ENCODE results near the gene IGF2BP1.

The IGF2BP1 gene

DNA sequence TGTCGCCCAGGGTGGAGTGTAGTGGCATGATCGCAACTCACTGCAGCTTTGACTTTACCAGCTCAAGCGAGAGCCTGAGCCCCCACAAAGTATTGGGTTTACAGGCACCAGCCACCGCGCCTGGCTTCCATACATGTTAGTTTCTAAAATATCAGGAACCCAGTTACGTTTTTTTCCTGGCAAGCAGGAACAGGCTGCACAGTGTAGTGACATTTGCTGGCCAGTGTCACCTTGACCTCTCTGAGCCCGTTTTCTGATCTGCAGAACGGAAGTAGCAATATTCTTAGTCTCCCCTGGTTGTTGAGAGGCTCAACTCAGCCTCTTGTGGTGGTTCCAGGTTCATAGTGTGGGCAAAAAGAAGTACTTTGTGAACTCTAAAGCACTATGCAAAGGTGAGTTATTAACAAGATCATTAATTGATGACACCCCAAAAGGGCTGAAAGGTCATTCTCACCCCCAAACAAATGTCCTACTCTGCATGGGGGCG is 15.6 kb downstream of the IGF2BP1 start:
- peaks cover 25% of the 10 kb centered on the region; the same call in 1 of the 2 replicates for H3K27me3 ChIP-seq (ENCODE audit: insufficient read depth, low read length)
- no peak overlapping the region for H2AFZ ChIP-seq (ENCODE audit: low read length, unreplicated experiment)
- peaks cover 25% of the 10 kb centered on the region for H3K79me2 ChIP-seq (ENCODE audit: control insufficient read depth, insufficient read depth, low read length, unreplicated experiment)
- no peak overlapping the region for H3K4me3 ChIP-seq (ENCODE audit: low read depth, low read length)
- no peaks in the 10 kb centered on the region for H3K36me3 ChIP-seq (ENCODE audit: insufficient read depth, low read length)
- no peak overlapping the region for H3K27ac ChIP-seq (ENCODE audit: low read depth, low read length)
- H3K4me1 ChIP-seq (ENCODE audit: control insufficient read depth, insufficient read depth, low read length, unreplicated experiment) = peaks cover 18% of the 10 kb centered on the region

DNA sequence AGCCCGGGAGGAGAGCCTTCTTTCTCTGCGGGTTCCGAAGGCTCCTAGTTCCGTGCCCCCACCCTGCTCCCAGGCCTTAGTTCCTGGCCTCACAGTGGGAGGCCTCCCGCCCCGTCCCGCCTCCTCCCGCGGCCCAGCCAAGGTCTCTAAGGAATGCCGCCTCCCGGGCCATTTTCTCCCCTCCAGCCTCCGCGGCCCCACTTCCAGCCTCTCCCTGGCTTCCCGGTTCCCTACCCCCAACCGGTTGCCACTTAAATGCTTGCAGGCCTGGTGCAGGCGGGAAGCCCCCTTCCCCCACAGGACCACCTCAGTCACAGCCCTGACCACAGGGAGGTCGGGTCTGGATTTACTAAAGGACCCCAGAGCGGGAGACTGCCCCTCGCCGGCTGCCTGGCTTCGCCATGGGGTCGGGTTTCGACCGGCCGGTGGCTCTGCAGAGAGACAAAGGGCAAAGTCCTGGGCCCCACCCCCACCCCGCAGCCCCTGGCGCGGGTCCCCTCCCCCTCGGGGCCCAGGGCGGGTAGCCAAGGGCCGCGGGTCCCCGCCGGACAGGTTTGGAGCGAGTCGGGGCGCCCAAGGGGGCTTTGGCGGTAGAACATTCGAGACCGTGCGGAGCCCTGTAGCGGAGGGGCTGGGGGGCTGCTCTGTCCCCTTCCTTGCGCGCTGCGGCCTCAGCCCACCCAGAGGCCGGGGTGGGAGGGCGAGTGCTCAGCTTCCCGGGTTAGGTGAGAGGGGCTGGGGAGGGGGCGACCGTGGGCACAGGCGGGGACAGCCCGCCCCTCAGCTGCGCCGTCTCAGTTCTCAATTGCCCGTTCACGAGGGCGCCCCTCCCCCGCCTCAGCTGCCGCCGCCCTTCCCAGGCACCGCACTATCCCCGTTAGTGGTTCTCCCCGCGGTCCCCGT is 16.4 kb downstream of the IGF2BP1 start:
- Histone ChIP-seq H3K79me2 (ENCODE audit: control insufficient read depth, insufficient read depth, low read length, unreplicated experiment) (peaks cover 30% of the 10 kb centered on the region), H3K4me3 (ENCODE audit: low read depth, low read length) (peak overlapping the region; percentile 61), H3K36me3 (ENCODE audit: insufficient read depth, low read length) (no peaks in the 10 kb centered on the region), H2AFZ (ENCODE audit: low read length, unreplicated experiment) (no peak overlapping the region), H3K27ac (ENCODE audit: low read depth, low read length) (no peak overlapping the region), H3K27me3 (ENCODE audit: insufficient read depth, low read length) (peaks cover 25% of the 10 kb centered on the region; the same call in 1 of the 2 replicates), H3K4me1 (ENCODE audit: control insufficient read depth, insufficient read depth, low read length, unreplicated experiment) (peaks cover 18% of the 10 kb centered on the region)

DNA sequence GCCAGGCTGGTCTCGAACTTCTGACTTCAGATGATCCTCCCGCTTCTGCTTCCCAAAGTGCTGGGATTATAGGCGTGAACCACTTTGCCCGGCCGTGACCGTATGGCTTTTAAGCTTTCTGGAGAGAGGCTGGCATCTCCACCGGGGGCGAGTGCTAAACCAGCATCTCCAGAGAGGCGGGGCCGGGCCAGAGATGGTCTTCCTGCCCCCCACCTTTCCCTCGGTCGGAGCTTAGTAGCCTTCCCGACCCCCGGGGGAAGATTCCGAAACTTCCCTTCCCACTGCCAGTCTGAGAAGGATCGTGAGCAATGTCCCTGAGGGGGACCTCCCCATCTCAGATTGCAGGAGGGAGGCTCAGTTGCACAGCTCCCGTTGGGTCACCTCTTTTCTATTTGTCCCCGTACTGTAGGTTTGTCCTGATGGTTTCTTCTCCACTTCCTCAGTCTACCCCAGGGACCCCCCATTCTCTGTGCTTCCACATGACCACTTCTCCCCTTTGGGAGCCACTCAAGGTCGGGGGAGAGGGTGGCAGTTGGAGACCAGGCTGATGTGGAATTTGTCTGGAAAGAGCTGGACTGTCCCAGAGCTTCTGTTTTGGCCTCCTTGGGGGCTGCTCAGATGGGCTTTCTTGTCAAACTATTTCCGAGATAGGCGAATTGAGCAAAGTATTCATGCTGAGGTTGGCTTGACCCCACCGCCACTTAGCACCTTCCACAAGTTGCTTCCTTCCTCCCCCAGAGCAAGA is 18.2 kb downstream of the IGF2BP1 start:
- Histone ChIP-seq H3K36me3 (ENCODE audit: insufficient read depth, low read length) (no peaks in the 10 kb centered on the region), H3K4me1 (ENCODE audit: control insufficient read depth, insufficient read depth, low read length, unreplicated experiment) (peaks cover 20% of the 10 kb centered on the region), H3K79me2 (ENCODE audit: control insufficient read depth, insufficient read depth, low read length, unreplicated experiment) (peaks cover 37% of the 10 kb centered on the region)

DNA sequence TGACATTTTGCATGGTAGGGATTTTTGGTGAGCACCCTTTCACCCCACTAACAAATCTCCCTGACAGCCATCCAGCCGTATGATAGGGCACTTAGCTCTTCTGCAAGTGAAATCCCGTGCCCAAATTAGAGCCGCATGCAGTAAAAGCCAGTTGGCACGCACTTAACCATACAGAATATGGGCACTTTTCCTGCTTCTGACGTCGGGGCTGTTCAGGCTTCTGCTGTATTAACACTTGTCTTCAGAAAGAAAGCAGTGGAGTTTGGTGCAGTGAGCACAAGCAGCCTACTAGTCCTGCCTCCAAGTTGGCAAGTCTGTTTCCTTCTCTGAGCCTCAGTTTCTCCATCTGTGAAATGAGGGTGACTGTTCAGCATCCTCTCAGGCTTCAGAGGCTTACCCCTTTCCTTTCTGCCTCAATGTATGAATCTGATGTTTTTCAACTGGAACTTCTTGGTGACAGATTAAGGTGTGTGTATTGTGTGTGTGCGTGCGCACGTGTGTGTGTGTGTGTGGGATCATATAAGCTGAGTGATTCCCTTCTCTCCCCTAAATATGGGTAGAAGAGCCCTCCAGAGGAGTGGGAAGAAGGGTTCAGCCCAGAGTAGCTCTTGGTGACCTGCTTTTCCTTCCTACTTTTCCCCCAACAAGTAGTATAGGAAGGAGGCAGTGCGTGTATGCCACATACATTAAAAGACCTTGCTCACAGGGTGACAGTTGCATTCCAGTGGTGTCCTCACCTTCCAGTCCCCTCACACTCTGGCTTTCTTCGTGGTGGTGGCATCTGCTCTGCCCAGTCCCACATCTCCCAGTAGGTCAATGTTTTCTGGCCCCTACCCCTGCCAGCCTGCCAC is 19.0 kb downstream of the IGF2BP1 start:
- H3K79me2 ChIP-seq (ENCODE audit: control insufficient read depth, insufficient read depth, low read length, unreplicated experiment) = peaks cover 38% of the 10 kb centered on the region
- H3K4me1 ChIP-seq (ENCODE audit: control insufficient read depth, insufficient read depth, low read length, unreplicated experiment) = peaks cover 28% of the 10 kb centered on the region
- H3K36me3 ChIP-seq (ENCODE audit: insufficient read depth, low read length) = no peaks in the 10 kb centered on the region
- no peak overlapping the region for H2AFZ ChIP-seq (ENCODE audit: low read length, unreplicated experiment)
- 0 out of 2 replicates have a peak overlapping the region, but pooled peaks have one; percentile 9 for H3K4me3 ChIP-seq (ENCODE audit: low read depth, low read length)
- no peak overlapping the region for H3K27ac ChIP-seq (ENCODE audit: low read depth, low read length)
- H3K27me3 ChIP-seq (ENCODE audit: insufficient read depth, low read length) = peaks cover 23% of the 10 kb centered on the region; the same call in 1 of the 2 replicates

More for the DNA sequence above, 18.2 kb downstream of the IGF2BP1 start:
- H3K27ac ChIP-seq (ENCODE audit: low read depth, low read length) = no peak overlapping the region
- H3K4me3 ChIP-seq (ENCODE audit: low read depth, low read length) = no peak overlapping the region
- H3K27me3 ChIP-seq (ENCODE audit: insufficient read depth, low read length) = peaks cover 25% of the 10 kb centered on the region; the same call in 1 of the 2 replicates
- H2AFZ ChIP-seq (ENCODE audit: low read length, unreplicated experiment) = no peak overlapping the region

DNA sequence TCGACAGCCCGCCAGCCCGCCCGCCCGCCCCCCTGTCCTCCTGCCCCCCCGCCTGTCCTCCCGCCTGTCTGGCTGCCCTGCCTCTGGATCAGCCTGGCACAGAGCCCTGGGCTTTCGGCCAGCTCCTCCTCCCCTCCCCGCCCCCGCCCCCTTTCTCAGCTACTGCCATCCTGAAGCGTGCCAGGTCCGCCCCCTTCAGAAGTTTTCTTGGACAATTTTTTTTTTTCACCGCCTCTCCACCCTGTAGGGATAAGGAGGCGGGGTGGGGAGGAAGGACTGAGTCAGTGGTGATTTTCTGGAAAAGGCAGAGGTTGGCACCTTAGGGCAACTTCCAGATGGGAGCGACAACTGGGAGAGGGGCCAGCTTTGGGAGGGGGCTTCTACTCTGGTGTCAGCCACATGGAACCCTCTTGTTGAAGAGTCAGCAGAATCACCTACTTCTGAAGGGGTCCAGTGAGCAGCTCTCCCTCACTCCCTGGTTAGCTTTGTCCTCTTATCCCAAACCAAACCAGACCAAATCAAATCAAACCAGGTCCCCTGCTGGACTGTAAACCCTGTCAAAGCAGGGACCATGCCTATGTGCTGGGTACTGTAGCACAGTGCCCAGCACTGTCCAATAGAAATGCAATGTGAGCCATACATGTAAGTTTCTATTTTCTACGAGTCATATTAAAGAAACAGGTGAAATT is 19.7 kb downstream of the IGF2BP1 start:
- H3K4me3 ChIP-seq (ENCODE audit: low read depth, low read length) = no peak overlapping the region
- peaks cover 23% of the 10 kb centered on the region; the same call in 1 of the 2 replicates for H3K27me3 ChIP-seq (ENCODE audit: insufficient read depth, low read length)
- peaks cover 36% of the 10 kb centered on the region for H3K4me1 ChIP-seq (ENCODE audit: control insufficient read depth, insufficient read depth, low read length, unreplicated experiment)
- peak overlapping the region; percentile 35 for H3K27ac ChIP-seq (ENCODE audit: low read depth, low read length)
- no peaks in the 10 kb centered on the region for H3K36me3 ChIP-seq (ENCODE audit: insufficient read depth, low read length)
- H3K79me2 ChIP-seq (ENCODE audit: control insufficient read depth, insufficient read depth, low read length, unreplicated experiment) = peaks cover 38% of the 10 kb centered on the region
- no peak overlapping the region for H2AFZ ChIP-seq (ENCODE audit: low read length, unreplicated experiment)

DNA sequence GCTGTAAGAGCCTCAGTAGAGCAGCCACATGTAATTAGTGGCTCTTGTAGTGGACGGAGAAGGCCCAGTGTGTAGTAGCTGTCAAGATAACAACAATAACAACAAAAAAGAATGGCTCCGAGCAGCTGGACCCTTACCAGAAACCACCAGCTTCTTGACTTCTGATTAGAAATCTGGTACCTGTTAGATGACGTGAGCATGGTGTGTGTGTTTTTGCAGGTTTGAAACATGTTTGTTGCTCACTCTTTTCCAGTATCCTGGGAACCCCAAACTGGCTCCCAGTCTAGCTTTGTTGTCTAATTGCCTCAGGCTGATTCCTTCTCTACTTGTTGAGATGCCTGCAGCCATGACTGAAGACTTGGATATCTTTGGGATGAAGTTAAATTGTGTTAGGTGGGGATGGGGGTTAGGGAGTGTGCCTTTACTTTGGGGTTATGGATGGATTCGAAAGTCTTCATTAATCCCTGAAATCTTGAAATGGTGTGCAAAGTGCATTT is 21.0 kb downstream of the IGF2BP1 start:
- Histone ChIP-seq H3K79me2 (ENCODE audit: control insufficient read depth, insufficient read depth, low read length, unreplicated experiment) (peaks cover 44% of the 10 kb centered on the region), H3K27me3 (ENCODE audit: insufficient read depth, low read length) (peaks cover 14% of the 10 kb centered on the region; the same call in 1 of the 2 replicates), H3K36me3 (ENCODE audit: insufficient read depth, low read length) (no peaks in the 10 kb centered on the region), H3K27ac (ENCODE audit: low read depth, low read length) (no peak overlapping the region), H3K4me1 (ENCODE audit: control insufficient read depth, insufficient read depth, low read length, unreplicated experiment) (peaks cover 48% of the 10 kb centered on the region), H3K4me3 (ENCODE audit: low read depth, low read length) (no peak overlapping the region), H2AFZ (ENCODE audit: low read length, unreplicated experiment) (no peak overlapping the region)

DNA sequence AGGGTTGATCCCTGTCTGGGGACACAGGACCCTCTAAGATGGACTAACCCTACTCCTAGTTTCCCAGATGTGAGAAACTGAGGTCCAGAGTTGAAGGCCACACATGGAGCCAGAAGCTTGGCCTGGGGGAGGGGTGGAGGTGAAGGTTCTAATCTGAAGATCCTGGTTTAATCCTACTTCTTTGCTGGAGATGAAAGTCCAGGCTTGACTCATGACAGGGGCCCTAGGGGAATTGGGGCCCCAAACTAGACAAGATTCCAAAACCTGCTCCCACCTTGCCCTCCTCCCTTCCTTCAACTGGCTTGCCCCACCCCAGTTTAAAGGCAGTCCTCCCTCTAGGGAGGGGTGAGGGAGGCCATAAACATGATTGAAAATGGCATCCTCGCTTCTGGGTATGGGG is 21.6 kb downstream of the IGF2BP1 start:
- no peaks in the 10 kb centered on the region for H3K36me3 ChIP-seq (ENCODE audit: insufficient read depth, low read length)
- H3K27ac ChIP-seq (ENCODE audit: low read depth, low read length) = no peak overlapping the region
- peaks cover 46% of the 10 kb centered on the region for H3K79me2 ChIP-seq (ENCODE audit: control insufficient read depth, insufficient read depth, low read length, unreplicated experiment)
- peaks cover 8% of the 10 kb centered on the region; the same call in 1 of the 2 replicates for H3K27me3 ChIP-seq (ENCODE audit: insufficient read depth, low read length)
- peaks cover 51% of the 10 kb centered on the region for H3K4me1 ChIP-seq (ENCODE audit: control insufficient read depth, insufficient read depth, low read length, unreplicated experiment)
- no peak overlapping the region for H3K4me3 ChIP-seq (ENCODE audit: low read depth, low read length)
- no peak overlapping the region for H2AFZ ChIP-seq (ENCODE audit: low read length, unreplicated experiment)

DNA sequence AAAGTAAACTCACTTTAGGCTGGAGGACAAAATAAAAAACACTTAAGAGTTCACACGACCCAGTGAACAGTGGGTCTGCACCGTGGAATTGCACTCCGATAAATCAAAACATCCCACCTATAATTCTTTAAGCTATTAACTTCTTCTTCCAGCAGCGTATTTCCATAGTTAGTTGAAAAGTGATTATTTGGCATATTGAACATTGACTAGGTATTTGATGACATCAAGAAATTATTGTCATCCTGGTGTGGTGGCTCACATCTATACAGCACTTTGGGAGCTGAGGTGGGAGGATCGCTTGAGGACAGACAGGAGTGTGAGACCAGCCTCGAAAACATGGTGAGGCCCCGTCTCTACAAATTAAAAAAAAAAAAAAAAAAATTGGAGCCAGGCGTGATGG is 23.4 kb downstream of the IGF2BP1 start:
- peak overlapping the region; percentile 46 for H3K27ac ChIP-seq (ENCODE audit: low read depth, low read length)

DNA sequence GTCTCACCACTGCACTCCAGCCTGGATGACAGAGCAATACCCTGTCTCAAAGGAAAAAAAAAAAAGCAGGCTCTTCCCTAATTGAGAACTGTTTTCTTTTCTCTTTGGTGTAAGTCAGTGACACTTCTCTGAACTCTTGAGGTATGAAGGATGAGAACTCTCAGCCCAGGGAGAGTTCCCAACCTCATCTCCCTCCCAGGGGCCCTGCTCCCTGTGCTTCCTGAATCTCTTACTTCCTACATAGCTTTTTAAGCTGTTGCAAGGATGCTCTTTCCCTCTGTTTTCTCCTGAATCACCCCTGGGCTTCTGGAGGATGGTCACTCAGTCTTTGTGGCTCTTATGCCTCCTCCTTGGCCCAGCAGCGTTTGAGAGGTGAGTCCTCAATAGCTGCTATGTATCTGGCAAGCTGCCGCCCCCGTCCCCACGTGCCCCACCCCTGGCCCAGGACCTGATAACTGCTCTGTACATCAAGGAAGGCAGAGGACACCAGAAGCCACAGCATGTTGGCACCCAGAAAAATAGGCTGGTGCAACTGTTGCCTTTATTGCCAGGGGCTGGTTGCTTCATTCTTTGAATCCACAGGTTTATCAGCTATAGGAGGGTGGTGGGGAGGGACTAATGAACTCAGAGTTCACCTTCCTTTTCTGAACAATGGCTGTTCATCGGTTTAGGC is 24.0 kb downstream of the IGF2BP1 start:
- Histone ChIP-seq H2AFZ (ENCODE audit: low read length, unreplicated experiment) (no peak overlapping the region), H3K27me3 (ENCODE audit: insufficient read depth, low read length) (no peaks in the 10 kb centered on the region), H3K4me3 (ENCODE audit: low read depth, low read length) (no peak overlapping the region), H3K27ac (ENCODE audit: low read depth, low read length) (peak overlapping the region; percentile 46), H3K4me1 (ENCODE audit: control insufficient read depth, insufficient read depth, low read length, unreplicated experiment) (peaks cover 40% of the 10 kb centered on the region), H3K79me2 (ENCODE audit: control insufficient read depth, insufficient read depth, low read length, unreplicated experiment) (peaks cover 30% of the 10 kb centered on the region), H3K36me3 (ENCODE audit: insufficient read depth, low read length) (no peaks in the 10 kb centered on the region)

More for the DNA sequence above, 23.4 kb downstream of the IGF2BP1 start:
- peaks cover 36% of the 10 kb centered on the region for H3K79me2 ChIP-seq (ENCODE audit: control insufficient read depth, insufficient read depth, low read length, unreplicated experiment)
- H2AFZ ChIP-seq (ENCODE audit: low read length, unreplicated experiment) = no peak overlapping the region
- no peaks in the 10 kb centered on the region for H3K36me3 ChIP-seq (ENCODE audit: insufficient read depth, low read length)
- peaks cover 46% of the 10 kb centered on the region for H3K4me1 ChIP-seq (ENCODE audit: control insufficient read depth, insufficient read depth, low read length, unreplicated experiment)
- no peak overlapping the region for H3K4me3 ChIP-seq (ENCODE audit: low read depth, low read length)
- H3K27me3 ChIP-seq (ENCODE audit: insufficient read depth, low read length) = no peaks in the 10 kb centered on the region

Data from ACC112 (cell line).